K562 (cell line): ENCODE data around the gene CCT8L2. TPM values are rescaled to one million over a fixed set of nuclear protein-coding genes. Genes with fewer than 3 reads are reported as not detected.

Experiments
- BRD4 ChIP-seq: fragments of 200-600 bp; sonication (generic); IDR thresholded peaks from 2 replicates; pipeline ENCODE4 v1.6.1; 2017; ENCODE audit warnings: inconsistent platforms
- CHD2 ChIP-seq: IDR thresholded peaks from 2 replicates; pipeline ENCODE4 v1.6.1; 2011; ENCODE audit warnings: low read depth, low read length
- EP300 ChIP-seq: IDR thresholded peaks from 2 replicates; pipeline ENCODE4 v1.6.1; 2012; ENCODE audit warnings: low read length, improper control_type of control experiment
- ETV5 ChIP-seq: sonication (generic); formaldehyde crosslinking; IDR thresholded peaks from 2 replicates; pipeline ENCODE4 v1.4.0; 2020; ENCODE audit warnings: low read depth, mild to moderate bottlenecking, missing genetic modification reagents
- KLF13 ChIP-seq: fragments of 450-650 bp; IDR thresholded peaks from 2 replicates; pipeline ENCODE4 v1.6.1; 2016; ENCODE audit warnings: missing genetic modification characterization, low read depth, mild to moderate bottlenecking, missing compliant biosample characterization, moderate library complexity, borderline replicate concordance
- NFE2 ChIP-seq: IDR thresholded peaks from 2 replicates; pipeline ENCODE4 v1.6.1; 2014; ENCODE audit warnings: antibody characterized with exemption, low read depth
- NR2F6 ChIP-seq: fragments of 450-650 bp; formaldehyde crosslinking; IDR thresholded peaks from 2 replicates; pipeline ENCODE4 v1.4.0; 2020; ENCODE audit warnings: mild to moderate bottlenecking
- PHF8 ChIP-seq: fragments of 200-600 bp; sonication (generic); IDR thresholded peaks from 2 replicates; pipeline ENCODE4 v1.6.1; 2012; ENCODE audit warnings: mixed run types, mild to moderate bottlenecking, inconsistent platforms, low read length, moderate library complexity, borderline replicate concordance
- RBM25 ChIP-seq: fragments of 200-400 bp; formaldehyde crosslinking; IDR thresholded peaks from 2 replicates; pipeline ENCODE4 v1.6.1; 2018; ENCODE audit warnings: low read length, low read depth, moderate library complexity; ENCODE audit not compliant: severe bottlenecking
- STAG1 ChIP-seq: sonication (generic); formaldehyde crosslinking; IDR thresholded peaks from 2 replicates; pipeline ENCODE4 v1.5.0; 2020; ENCODE audit warnings: missing genetic modification reagents, borderline replicate concordance
- ZBTB49 ChIP-seq: sonication (generic); formaldehyde crosslinking; IDR thresholded peaks from 2 replicates; pipeline ENCODE4 v1.8.0; 2022; ENCODE audit warnings: missing genetic modification reagents, mild to moderate bottlenecking, borderline replicate concordance
- ZNF583 ChIP-seq: fragments of 250-450 bp; sonication (Bioruptor Pico); IDR thresholded peaks from 2 replicates; pipeline ENCODE4 v1.4.0; 2020
- ZNF695 ChIP-seq: fragments of 450-650 bp; formaldehyde crosslinking; IDR thresholded peaks from 2 replicates; pipeline ENCODE4 v1.4.0; 2020; ENCODE audit warnings: mild to moderate bottlenecking, moderate library complexity
- ZNF707 ChIP-seq: fragments of 250-450 bp; sonication (Bioruptor Pico); conservative IDR thresholded peaks from 2 replicates; pipeline ENCODE4 v1.8.0; 2022; ENCODE audit warnings: inconsistent platforms, mild to moderate bottlenecking, moderate library complexity
- polyA plus RNA-seq, 8 experiments: library from polyadenylated mRNA; depleted of rRNA in 4 of 8; stranded (reverse) in 5 of 8; unstranded in 3 of 8; fragments of >200 nt; fragmentation: Nextera tagmentation in 2 of 8; fragmentation: Illumina TruSeq in 1 of 8; extraction: Ambion mirVana in 2 of 8; extraction: Trizol in 1 of 8; gene quantifications; 2 replicates each; pipeline versions ENCODE4 v1.2.1 to v1.2.3, GENCODE V29; 2011 to 2014; ENCODE audit warnings: inconsistent platforms in 1 of 8, missing spikeins in 1 of 8
- total RNA-seq, 7 experiments: library from RNA; depleted of rRNA in 6 of 7; stranded (reverse); fragments of >200 nt in 6 of 7; fragmentation: Illumina TruSeq in 2 of 7; extraction: Trizol in 2 of 7; gene quantifications; 2 replicates each; pipeline versions ENCODE4 v1.2.1 to v1.2.3, GENCODE V29; 2011 to 2021; ENCODE audit warnings: low replicate concordance in 1 of 7
- TF ChIP-seq, protein P1 (sequence below): sonication (generic); formaldehyde crosslinking; IDR thresholded peaks from 2 replicates; pipeline ENCODE4 v1.8.1; 2023; ENCODE audit warnings: mild to moderate bottlenecking, missing genetic modification reagents
- TF ChIP-seq, protein P2 (sequence below): IDR thresholded peaks from 2 replicates; pipeline ENCODE4 v1.6.1; 2012; ENCODE audit warnings: low read depth, low read length, improper control_type of control experiment, borderline replicate concordance
- TF ChIP-seq, protein P3 (sequence below): sonication (generic); formaldehyde crosslinking; IDR thresholded peaks from 2 replicates; pipeline ENCODE4 v1.8.0; 2022; ENCODE audit warnings: mild to moderate bottlenecking, missing genetic modification reagents

Gene CCT8L2
- total and polyA plus RNA-seq, 9 of the 15 experiments (the other 6 are each of a cell fraction or from before 2014, with no cell fraction given), result 0.13 TPM; not detected in 8

GRCh38 chr22:16600644-16601436 lies 8.2 kb upstream of the CCT8L2 start (continued):
- TF ChIP-seq EP300 (peak; percentile 82), ZNF583 (CRISPR knock-in tag) (peak; percentile 94), ZBTB49 (CRISPR knock-in tag) (0 out of 2 replicates have a peak, but pooled peaks have one; percentile 52), ETV5 (CRISPR knock-in tag) (peak; percentile 88), KLF13 (tag) (peak; percentile 80), NFE2 (peak; percentile 41; the same call in 1 of the 2 replicates), ZNF707 (CRISPR knock-in tag) (peak; percentile 65), NR2F6 (CRISPR knock-in tag) (peak; percentile 88; the same call in 1 of the 2 replicates), ZNF695 (peak; percentile 90), STAG1 (peak; percentile 67), BRD4 (peak; percentile 53; the same call in 1 of the 2 replicates), RBM25 (peak; percentile 98), CHD2 (peak; percentile 73), PHF8 (peak; percentile 70)
- TF ChIP-seq, protein P1, sequence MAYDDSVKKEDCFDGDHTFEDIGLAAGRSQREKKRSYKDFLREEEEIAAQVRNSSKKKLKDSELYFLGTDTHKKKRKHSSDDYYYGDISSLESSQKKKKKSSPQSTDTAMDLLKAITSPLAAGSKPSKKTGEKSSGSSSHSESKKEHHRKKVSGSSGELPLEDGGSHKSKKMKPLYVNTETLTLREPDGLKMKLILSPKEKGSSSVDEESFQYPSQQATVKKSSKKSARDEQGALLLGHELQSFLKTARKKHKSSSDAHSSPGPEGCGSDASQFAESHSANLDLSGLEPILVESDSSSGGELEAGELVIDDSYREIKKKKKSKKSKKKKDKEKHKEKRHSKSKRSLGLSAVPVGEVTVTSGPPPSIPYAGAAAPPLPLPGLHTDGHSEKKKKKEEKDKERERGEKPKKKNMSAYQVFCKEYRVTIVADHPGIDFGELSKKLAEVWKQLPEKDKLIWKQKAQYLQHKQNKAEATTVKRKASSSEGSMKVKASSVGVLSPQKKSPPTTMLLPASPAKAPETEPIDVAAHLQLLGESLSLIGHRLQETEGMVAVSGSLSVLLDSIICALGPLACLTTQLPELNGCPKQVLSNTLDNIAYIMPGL (CRISPR knock-in tag), result peak; percentile 98
- TF ChIP-seq, protein P2, sequence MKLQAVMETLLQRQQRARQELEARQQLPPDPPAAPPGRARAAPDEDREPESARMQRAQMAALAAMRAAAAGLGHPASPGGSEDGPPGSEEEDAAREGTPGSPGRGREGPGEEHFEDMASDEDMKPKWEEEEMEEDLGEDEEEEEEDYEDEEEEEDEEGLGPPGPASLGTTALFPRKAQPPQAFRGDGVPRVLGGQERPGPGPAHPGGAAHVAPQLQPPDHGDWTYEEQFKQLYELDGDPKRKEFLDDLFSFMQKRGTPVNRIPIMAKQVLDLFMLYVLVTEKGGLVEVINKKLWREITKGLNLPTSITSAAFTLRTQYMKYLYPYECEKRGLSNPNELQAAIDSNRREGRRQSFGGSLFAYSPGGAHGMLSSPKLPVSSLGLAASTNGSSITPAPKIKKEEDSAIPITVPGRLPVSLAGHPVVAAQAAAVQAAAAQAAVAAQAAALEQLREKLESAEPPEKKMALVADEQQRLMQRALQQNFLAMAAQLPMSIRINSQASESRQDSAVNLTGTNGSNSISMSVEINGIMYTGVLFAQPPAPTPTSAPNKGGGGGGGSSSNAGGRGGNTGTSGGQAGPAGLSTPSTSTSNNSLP, result peak; percentile 84
- TF ChIP-seq, protein P3, sequence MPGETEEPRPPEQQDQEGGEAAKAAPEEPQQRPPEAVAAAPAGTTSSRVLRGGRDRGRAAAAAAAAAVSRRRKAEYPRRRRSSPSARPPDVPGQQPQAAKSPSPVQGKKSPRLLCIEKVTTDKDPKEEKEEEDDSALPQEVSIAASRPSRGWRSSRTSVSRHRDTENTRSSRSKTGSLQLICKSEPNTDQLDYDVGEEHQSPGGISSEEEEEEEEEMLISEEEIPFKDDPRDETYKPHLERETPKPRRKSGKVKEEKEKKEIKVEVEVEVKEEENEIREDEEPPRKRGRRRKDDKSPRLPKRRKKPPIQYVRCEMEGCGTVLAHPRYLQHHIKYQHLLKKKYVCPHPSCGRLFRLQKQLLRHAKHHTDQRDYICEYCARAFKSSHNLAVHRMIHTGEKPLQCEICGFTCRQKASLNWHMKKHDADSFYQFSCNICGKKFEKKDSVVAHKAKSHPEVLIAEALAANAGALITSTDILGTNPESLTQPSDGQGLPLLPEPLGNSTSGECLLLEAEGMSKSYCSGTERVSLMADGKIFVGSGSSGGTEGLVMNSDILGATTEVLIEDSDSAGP (CRISPR knock-in tag), result 0 out of 2 replicates have a peak, but pooled peaks have one; percentile 51
